Vagina (tissue), 2 donors: Measurements from ENCODE around the gene ETV3. TPM values are rescaled to one million over a fixed set of nuclear protein-coding genes. Genes with fewer than 3 reads are reported as not detected.

ENCODE experiments used
- DNase-seq, 2 donors: peaks; one replicate each; pipeline ENCODE4 v3.0.0-alpha.2; 2017; ENCODE audit errors: extremely low spot score in 2 of 2
- H3K27ac ChIP-seq: fragments of 200-600 bp; sonication (generic); one replicate; pipeline ENCODE4 v1.5.1; 2019
- H3K27me3 ChIP-seq: fragments of 200-600 bp; sonication (generic); one replicate; pipeline ENCODE4 v1.5.1; 2019
- H3K36me3 ChIP-seq, 2 donors: fragments of 200-600 bp; sonication (generic); one replicate each; pipeline ENCODE4 v1.5.1; 2017 to 2019
- H3K4me1 ChIP-seq: fragments of 200-600 bp; sonication (generic); one replicate; pipeline ENCODE4 v1.5.1; 2019
- H3K4me3 ChIP-seq, 2 donors: fragments of 200-600 bp; sonication (generic); 1 replicate in 1 of 2; 2 replicates in 1 of 2; pipeline ENCODE4 v1.5.1; 2016 to 2019
- H3K9me3 ChIP-seq: fragments of 200-600 bp; sonication (generic); one replicate; pipeline ENCODE4 v1.5.1; 2019
- POLR2A ChIP-seq, 2 donors: fragments of 450-650 bp; IDR thresholded peaks; one replicate each; pipeline ENCODE4 v1.6.1; 2017; ENCODE audit warnings: antibody characterized with exemption in 2 of 2, mild to moderate bottlenecking in 2 of 2, moderate library complexity in 2 of 2
- POLR2AphosphoS5 ChIP-seq, 2 donors: sonication (generic); formaldehyde crosslinking; IDR thresholded peaks; one replicate each; pipeline ENCODE4 v1.9.0; 2017; ENCODE audit warnings: antibody characterized with exemption in 2 of 2, mild to moderate bottlenecking in 2 of 2, low read depth in 1 of 2; ENCODE audit not compliant: insufficient read depth in 1 of 2
- intact Hi-C: fragments of 100-400 bp; cut with DNase I; formaldehyde crosslinking; loops from one replicate; pipeline ENCODE4 v1.15.1; 2023
- total RNA-seq: library from RNA; depleted of rRNA; stranded (reverse); fragments of >200 nt; gene quantifications from one replicate; pipeline ENCODE4 v1.2.3, GENCODE V29; 2016
- TF ChIP-seq, protein P1 (sequence below), 3 experiments: fragments of 450-650 bp in 2 of 3; fragments of 200-600 bp in 1 of 3; sonication (generic) in 1 of 3; IDR thresholded peaks; one replicate each; pipeline ENCODE4 v1.5.1; 2017 to 2019; ENCODE audit warnings: antibody characterized with exemption in 3 of 3, mild to moderate bottlenecking in 2 of 3, moderate library complexity in 2 of 3

ETV3 gene
- total RNA-seq, 1 donor from 2014 or later: 37.3 TPM

DNA sequence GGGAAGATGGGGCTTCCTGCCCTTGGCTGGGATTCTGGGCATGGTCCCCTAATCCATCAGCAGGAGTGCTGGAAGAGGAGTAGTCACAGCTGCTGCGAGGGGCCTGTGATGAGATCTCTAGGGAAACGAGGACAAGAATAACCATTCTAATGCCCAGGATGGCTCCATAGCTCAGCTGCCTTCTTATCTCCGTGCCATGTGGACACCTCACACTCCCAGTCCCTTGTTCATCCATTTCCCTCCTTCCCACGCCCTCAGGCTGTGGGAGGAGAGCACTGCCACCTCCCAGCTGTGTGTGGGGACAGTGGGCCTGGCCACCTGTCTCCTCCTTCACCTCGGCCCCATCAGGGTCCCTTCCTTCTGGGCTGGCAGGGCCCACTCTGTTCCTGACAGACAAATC lies 16.1 kb upstream of the ETV3 start:
- Histone ChIP-seq H3K36me3 (no peaks in the 10 kb centered on the region), H3K27me3 (no peaks in the 10 kb centered on the region), H3K4me3 (no peak overlapping the region), H3K9me3 (no peaks in the 10 kb centered on the region), H3K4me1 (peaks cover 26% of the 10 kb centered on the region), H3K27ac (no peak overlapping the region)
- DNase-seq: no peak
- intact Hi-C loops: loop anchor here (2.0 kb wide), 1 partner anchor 63 kb away; no protein-coding TSS in a partner anchor
- TF ChIP-seq, protein P1, sequence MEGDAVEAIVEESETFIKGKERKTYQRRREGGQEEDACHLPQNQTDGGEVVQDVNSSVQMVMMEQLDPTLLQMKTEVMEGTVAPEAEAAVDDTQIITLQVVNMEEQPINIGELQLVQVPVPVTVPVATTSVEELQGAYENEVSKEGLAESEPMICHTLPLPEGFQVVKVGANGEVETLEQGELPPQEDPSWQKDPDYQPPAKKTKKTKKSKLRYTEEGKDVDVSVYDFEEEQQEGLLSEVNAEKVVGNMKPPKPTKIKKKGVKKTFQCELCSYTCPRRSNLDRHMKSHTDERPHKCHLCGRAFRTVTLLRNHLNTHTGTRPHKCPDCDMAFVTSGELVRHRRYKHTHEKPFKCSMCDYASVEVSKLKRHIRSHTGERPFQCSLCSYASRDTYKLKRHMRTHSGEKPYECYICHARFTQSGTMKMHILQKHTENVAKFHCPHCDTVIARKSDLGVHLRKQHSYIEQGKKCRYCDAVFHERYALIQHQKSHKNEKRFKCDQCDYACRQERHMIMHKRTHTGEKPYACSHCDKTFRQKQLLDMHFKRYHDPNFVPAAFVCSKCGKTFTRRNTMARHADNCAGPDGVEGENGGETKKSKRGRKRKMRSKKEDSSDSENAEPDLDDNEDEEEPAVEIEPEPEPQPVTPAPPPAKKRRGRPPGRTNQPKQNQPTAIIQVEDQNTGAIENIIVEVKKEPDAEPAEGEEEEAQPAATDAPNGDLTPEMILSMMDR (IDR thresholded peaks at IDR 0.05): no peak
- TF ChIP-seq POLR2AphosphoS5 (IDR thresholded peaks at IDR 0.05; ENCODE audit: insufficient read depth in 1 of 2, low read depth in 1 of 2) (no peak), POLR2A (IDR thresholded peaks at IDR 0.05) (no peak)

- Histone ChIP-seq H3K9me3 (no peaks in the 10 kb centered on the region), H3K36me3 (no peaks in the 10 kb centered on the region), H3K27me3 (no peaks in the 10 kb centered on the region), H3K4me3 (no peak overlapping the region), H3K4me1 (peaks cover 26% of the 10 kb centered on the region), H3K27ac (no peak overlapping the region)
- intact Hi-C loops: loop anchor here (2.0 kb wide), 1 partner anchor 63 kb away; no protein-coding TSS in a partner anchor
- TF ChIP-seq, protein P1 (IDR thresholded peaks at IDR 0.05): no peak
- TF ChIP-seq POLR2AphosphoS5 (IDR thresholded peaks at IDR 0.05; ENCODE audit: insufficient read depth in 1 of 2, low read depth in 1 of 2): no peak
- TF ChIP-seq POLR2A (IDR thresholded peaks at IDR 0.05): no peak
- no peak for DNase-seq
These were observed 15.6 kb upstream of the ETV3 start for GRCh38 chr1:157153746-157154145.

- TF ChIP-seq, protein P1 (IDR thresholded peaks at IDR 0.05): no peak
- TF ChIP-seq POLR2A (IDR thresholded peaks at IDR 0.05): no peak
- TF ChIP-seq POLR2AphosphoS5 (IDR thresholded peaks at IDR 0.05; ENCODE audit: insufficient read depth in 1 of 2, low read depth in 1 of 2): no peak
- H3K27me3 ChIP-seq: no peaks in the 10 kb centered on the region
- peaks cover 26% of the 10 kb centered on the region for H3K4me1 ChIP-seq
- no peaks in the 10 kb centered on the region for H3K9me3 ChIP-seq
- DNase-seq: no peak
- intact Hi-C loops: no loop called here
- H3K4me3 ChIP-seq: no peak overlapping the region
- no peak overlapping the region for H3K27ac ChIP-seq
- no peaks in the 10 kb centered on the region for H3K36me3 ChIP-seq
These were observed 14.3 kb upstream of the ETV3 start for GRCh38 chr1:157152510-157152909.

GRCh38 chr1:157151506-157151905 lies 13.3 kb upstream of the ETV3 start:
- Histone ChIP-seq H3K4me1 (peaks cover 25% of the 10 kb centered on the region), H3K27ac (no peak overlapping the region), H3K4me3 (no peak overlapping the region), H3K36me3 (no peaks in the 10 kb centered on the region), H3K27me3 (no peaks in the 10 kb centered on the region), H3K9me3 (no peaks in the 10 kb centered on the region)
- intact Hi-C loops: no loop called here
- TF ChIP-seq POLR2A (IDR thresholded peaks at IDR 0.05) (no peak), POLR2AphosphoS5 (IDR thresholded peaks at IDR 0.05; ENCODE audit: insufficient read depth in 1 of 2, low read depth in 1 of 2) (no peak)
- TF ChIP-seq, protein P1 (IDR thresholded peaks at IDR 0.05): no peak
- DNase-seq: no peak

DNA sequence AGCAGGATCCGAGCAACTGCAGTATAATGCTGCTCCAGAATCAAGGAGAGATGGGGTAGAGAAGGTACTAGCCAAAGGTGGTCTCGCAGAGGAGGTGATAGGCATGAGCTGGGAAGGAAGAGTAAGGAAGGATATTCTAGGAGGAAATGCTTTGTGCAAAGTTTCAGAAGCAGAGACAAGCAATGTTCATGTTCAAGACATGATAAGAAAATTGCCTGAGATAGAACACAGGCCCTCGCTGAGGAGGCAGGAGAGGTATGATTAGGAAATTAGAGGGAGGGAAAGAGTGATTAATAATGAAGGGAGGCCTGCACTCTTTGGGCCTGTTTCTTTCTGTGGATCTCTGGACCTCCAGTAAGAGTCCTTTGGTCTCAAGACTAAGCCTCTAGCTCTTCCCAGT lies 12.9 kb upstream of the ETV3 start:
- H3K4me1 ChIP-seq: peaks cover 21% of the 10 kb centered on the region
- no peak for DNase-seq
- H3K27ac ChIP-seq: no peak overlapping the region
- TF ChIP-seq POLR2A (IDR thresholded peaks at IDR 0.05) (no peak), POLR2AphosphoS5 (IDR thresholded peaks at IDR 0.05; ENCODE audit: insufficient read depth in 1 of 2, low read depth in 1 of 2) (no peak)
- TF ChIP-seq, protein P1 (IDR thresholded peaks at IDR 0.05): no peak
- no peaks in the 10 kb centered on the region for H3K27me3 ChIP-seq
- H3K9me3 ChIP-seq: no peaks in the 10 kb centered on the region
- no peaks in the 10 kb centered on the region for H3K36me3 ChIP-seq
- no peak overlapping the region for H3K4me3 ChIP-seq
- intact Hi-C loops: no loop called here
